GM12892 (cell line): ENCODE results near the gene ALK.

Source experiments
- DNase-seq: peaks from one replicate; pipeline ENCODE4 v3.0.0; 2011; ENCODE audit not compliant: insufficient read length
- FAIRE-seq: peaks from 2 replicates; lab custom pipeline; 2011; peaks lifted over from hg19 to GRCh38; lab: Jason Lieb, UNC
- POLR2A ChIP-seq: IDR thresholded peaks from 2 replicates; pipeline ENCODE4 v1.6.1; 2011; ENCODE audit warnings: low read depth, low read length, control low read depth
- POLR2AphosphoS5 ChIP-seq: IDR thresholded peaks from 2 replicates; pipeline ENCODE4 v1.6.1; 2011; ENCODE audit warnings: low read depth, low read length, control low read depth
- TAF1 ChIP-seq: IDR thresholded peaks from 2 replicates; pipeline ENCODE4 v1.6.1; 2011; ENCODE audit warnings: low read depth, mild to moderate bottlenecking, control low read depth, low read length, borderline replicate concordance

The ALK gene

DNA sequence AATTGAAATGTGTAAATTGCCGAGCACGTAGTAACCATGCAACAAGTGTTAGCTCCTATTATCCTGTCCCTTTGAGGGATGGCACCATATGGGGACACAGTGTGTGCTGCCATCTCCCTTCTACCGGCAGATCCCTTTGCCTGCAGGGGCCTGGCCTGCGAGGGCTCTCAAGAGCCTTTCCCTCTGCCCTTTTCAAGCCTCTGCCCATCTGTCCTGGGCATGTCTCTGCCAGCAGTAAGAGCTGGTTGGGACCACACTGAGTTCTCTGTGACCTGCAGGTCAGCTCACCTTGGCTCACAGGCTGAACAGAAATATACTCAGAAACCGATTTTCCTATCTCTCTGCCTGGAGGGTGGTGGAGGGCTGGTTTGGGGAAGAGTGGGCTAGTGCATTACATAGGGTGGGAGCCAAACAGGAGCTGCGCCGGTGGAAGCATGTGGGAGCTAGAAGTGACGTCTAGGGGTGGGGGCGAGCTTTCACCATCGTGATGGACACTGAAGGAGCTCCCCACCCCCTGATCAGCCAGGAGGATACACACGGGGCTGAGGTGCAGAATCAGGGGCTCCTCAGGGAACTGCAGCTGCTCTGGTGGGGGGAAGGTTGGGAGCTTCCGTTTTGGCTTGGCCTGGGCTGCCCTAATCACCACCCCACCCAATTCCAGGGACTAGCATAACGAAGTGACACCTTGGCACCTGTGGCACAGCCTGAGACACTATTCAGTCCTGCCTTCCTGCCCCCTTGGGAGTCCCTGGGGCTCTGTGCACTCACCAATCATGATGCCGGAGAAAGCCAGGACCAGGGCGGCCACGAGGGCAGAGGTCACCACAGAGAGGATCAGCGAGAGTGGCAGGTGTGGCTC, 696.5 kb downstream of the ALK start:
- FAIRE-seq (no peak), DNase-seq (no peak)
- TF ChIP-seq TAF1 (no peak), POLR2AphosphoS5 (no peak), POLR2A (no peak)

DNA sequence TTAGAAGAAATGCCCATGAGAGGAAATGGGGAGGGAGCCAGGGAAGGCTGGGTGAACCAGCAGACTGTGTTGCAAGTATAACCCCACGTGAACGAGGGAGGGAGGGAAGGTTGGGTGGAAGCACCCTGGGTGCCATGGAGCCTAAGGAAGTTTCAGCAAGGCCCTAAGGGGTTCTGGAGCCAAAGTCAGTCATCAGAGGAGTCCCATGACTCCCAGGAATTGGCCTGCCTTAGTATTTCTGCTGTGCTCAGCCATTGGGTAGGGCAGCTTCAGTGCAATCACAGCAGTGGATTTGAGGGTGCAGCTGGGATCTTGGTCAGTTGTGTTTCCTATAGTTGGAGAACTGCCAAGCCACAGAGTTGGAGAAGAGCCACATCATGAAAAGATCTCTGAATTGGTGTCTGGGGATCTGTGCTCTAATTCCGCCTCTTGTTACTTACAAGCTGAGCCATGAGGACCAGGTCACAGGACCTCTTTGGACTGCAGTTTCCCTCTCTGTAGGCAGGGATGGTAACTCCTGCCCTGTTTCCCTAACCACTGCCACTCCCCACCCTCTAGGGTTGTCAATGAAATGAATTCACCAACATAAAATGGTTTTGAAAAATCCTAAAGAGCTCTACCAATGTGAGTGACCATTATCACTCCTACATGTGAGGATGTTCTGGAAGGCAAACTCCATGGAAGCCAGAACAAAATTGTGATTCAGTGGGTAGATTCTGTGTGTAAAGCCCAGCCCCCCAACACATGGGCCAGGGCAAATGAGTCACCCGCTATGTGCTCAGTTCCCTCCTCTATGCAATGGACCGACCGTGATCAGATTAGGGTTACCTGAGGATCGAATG, 697.3 kb downstream of the ALK start:
- no peak for DNase-seq
- no peak for FAIRE-seq
- TF ChIP-seq POLR2AphosphoS5 = no peak
- no peak for TF ChIP-seq TAF1
- no peak for TF ChIP-seq POLR2A

DNA sequence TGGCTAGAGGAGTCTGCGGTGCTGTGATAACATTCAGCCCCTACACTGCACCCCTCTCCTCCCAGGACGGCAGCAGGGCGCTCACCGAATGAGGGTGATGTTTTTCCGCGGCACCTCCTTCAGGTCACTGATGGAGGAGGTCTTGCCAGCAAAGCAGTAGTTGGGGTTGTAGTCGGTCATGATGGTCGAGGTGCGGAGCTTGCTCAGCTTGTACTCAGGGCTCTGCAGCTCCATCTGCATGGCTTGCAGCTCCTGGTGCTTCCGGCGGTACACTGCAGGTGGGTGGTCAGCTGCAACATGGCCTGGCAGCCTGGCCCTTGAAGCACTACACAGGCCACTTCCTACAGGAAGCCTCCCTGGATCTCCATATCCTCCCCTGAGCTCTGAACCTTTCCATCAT, 698.1 kb downstream of the ALK start:
- no peak for TF ChIP-seq POLR2A
- no peak for TF ChIP-seq TAF1
- TF ChIP-seq POLR2AphosphoS5 = no peak
- FAIRE-seq (no peak), DNase-seq (no peak)

DNA sequence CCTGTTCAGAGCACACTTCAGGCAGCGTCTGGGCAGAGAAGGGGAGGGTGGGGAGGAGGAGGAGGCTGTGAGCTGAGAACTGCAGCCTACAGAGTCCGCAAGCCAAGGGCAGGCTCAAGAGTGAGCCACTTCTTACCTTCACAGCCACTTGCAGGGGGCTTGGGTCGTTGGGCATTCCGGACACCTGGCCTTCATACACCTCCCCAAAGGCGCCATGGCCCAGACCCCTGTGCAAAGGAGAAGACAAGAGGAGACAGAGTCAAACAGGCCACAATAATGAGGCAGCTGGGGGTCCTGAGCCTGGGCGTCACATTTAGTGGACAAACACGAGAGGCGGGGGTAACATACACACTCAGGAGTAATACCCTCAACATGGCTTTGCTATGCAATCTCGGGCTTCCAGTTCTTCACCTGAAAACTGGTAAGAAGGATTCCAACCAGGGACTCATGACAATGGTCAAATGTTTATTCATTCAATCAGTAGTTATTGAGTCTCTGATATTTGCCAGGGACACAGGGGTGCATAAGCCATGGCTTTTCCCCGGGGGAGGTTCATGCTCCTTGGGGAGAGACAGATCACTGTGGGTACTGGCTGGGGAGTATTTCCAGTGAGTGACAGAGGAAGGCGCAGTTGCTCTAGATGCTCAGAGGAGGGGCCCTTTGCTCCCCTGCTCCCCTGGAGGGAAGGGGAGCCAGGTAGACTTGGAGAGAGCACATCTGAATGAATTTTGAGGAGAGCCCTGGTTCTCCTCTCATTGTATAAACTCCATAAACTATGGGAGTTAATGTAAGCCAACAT, 698.8 kb downstream of the ALK start:
- DNase-seq (no peak), FAIRE-seq (no peak)

DNA sequence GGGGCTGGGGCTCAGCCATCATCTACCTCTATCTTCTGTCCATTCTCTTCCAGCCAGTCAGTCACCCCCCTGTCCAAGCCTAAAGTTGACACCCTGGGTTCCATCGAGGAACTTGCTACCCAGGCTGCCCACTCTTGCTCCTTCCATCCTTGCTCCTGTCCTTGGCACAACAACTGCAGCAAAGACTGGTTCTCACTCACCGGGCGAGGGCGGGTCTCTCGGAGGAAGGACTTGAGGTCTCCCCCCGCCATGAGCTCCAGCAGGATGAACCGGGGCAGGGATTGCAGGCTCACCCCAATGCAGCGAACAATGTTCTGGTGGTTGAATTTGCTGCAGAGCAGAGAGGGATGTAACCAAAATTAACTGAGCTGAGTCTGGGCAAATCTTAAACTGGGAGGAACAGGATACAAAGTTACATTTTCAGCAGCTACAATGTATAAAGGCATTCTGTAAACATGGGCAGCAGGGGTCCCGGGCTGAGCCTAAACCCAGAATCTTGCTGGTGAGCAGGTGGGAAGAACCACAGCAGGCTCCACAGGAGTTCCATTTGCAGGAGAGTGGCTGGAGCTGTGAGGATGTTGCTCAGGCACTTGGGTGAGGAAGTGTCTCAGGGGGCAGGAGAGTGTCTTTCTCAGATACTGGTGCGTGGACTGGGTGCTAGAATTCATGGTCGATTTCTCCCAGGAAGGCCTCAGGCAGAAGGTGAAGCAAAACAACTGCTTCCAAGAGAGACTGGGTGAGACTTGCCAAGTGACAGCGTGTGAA, 700.7 kb downstream of the ALK start:
- TF ChIP-seq POLR2A (no peak), TAF1 (no peak), POLR2AphosphoS5 (no peak)
- DNase-seq (no peak), FAIRE-seq (no peak)

More for the DNA sequence above, 698.8 kb downstream of the ALK start:
- TF ChIP-seq POLR2AphosphoS5 (no peak), POLR2A (no peak), TAF1 (no peak)

DNA sequence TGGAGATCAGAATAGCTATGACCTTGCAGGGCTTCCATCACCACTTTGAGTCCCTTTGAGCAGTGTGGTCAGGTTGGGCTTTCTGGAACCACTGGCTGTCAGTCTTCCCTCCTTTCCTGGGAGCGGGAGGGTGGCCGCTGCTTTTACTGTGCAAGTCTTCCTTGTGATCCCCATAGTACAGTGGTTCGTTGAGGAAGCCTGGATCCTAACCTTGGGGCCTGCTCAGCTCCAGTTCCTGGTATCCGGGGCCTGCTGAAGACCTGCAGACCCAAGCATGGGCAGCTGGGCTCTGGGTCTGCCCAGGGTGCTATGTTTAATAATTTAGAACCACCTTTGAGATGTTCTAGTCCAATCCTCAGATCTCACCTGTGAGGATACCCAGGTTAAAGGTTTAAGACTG, 702.0 kb downstream of the ALK start:
- TF ChIP-seq TAF1 (no peak), POLR2A (no peak), POLR2AphosphoS5 (no peak)
- no peak for FAIRE-seq
- no peak for DNase-seq

DNA sequence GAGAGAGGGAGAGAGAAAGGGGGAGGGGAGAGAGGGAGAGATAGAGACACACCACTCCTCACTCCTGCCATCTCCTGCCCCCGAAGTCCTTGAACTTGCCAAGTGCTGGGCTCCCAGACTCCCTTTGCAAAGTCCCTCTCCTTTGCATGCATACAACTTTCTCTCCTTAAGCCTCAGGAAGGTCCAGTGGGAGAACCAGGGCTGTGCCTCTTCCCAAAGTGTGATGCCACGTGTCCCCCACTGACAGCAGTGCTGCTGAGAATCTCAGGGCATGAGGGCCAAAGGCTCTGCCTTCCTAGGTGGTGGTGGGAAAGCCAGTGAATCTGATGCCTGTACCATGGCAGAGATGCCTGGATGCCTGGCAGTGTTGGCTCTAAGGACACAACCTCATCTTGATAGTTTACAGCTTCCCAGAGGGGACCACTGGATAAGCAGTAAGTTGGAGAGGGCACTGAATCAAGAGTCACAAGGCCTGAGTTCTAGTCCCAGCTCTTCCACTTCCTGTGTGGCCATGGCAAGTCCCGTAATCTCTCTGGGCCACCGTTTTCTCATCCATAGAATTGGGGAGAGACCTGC, 702.7 kb downstream of the ALK start:
- no peak for TF ChIP-seq POLR2A
- no peak for TF ChIP-seq POLR2AphosphoS5
- no peak for TF ChIP-seq TAF1
- DNase-seq (no peak), FAIRE-seq (no peak)

DNA sequence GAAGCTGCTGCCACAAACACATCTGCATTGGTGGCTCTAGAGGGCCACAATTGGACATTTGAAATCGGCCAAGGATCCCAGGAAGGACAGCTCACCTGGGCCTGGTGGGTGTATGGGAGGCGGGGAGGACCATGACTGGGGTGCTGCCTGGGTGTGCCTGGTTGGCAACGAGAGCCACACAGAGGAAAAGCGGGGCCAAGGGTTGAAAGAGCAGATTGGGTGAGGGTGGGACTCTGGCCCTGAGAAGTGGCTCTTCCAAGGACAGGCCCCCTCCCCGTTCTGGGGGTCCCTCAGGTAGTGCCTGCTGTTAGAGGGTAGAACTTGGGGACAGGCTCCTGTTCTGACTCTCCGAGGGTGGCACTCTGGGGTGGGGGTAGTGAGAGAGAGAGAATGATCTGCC, 703.3 kb downstream of the ALK start:
- FAIRE-seq = no peak

DNA sequence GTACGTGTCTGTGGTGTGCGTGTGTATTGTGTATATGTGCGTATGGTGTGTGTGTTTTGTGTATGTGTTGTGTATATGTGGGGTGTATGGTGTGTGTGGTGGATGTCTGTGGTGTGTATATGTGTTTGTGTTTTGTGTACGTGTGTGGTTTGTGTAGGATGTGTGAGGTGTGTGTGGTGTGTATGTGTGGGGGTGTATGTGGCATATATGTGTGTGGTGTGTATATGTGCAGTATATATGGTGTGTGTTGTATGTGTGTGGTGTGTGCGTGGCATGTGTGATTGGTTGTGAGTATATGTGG, 704.8 kb downstream of the ALK start:
- TF ChIP-seq TAF1 (no peak), POLR2AphosphoS5 (no peak), POLR2A (no peak)
- no peak for DNase-seq
- peak; percentile 5 for FAIRE-seq

More for the DNA sequence above, 703.3 kb downstream of the ALK start:
- TF ChIP-seq TAF1 = no peak
- no peak for TF ChIP-seq POLR2AphosphoS5
- no peak for TF ChIP-seq POLR2A
- no peak for DNase-seq
